OCI-LY1 (cell line): ENCODE measurements around the gene METRN.

Source experiments
- H2AFZ ChIP-seq: fragments of 200-600 bp; sonication (generic), shearing (Covaris generic); 2 replicates; pipeline ENCODE4 v1.6.0; 2014; ENCODE audit warnings: antibody characterized with exemption, mild to moderate bottlenecking, low read length
- H3F3A ChIP-seq: fragments of 200-600 bp; sonication (generic), shearing (Covaris generic); 2 replicates; pipeline ENCODE4 v1.6.0; 2014; ENCODE audit warnings: mild to moderate bottlenecking, antibody characterized with exemption, low read length, moderate library complexity; ENCODE audit not compliant: insufficient read depth
- H3K27ac ChIP-seq: fragments of 200-600 bp; sonication (generic); 2 replicates; pipeline ENCODE4 v1.5.1; 2014; ENCODE audit warnings: low read length, mixed run types, mild to moderate bottlenecking, low read depth; ENCODE audit not compliant: poor library complexity, severe bottlenecking
- H3K27me3 ChIP-seq: fragments of 200-600 bp; sonication (generic); 2 replicates; pipeline ENCODE4 v1.6.0; 2014; ENCODE audit warnings: antibody characterized with exemption, mild to moderate bottlenecking, low read length, moderate library complexity; ENCODE audit not compliant: insufficient read depth
- H3K36me3 ChIP-seq: fragments of 200-600 bp; sonication (generic); 2 replicates; pipeline ENCODE4 v1.6.1; 2014; ENCODE audit warnings: mild to moderate bottlenecking, antibody characterized with exemption, low read length, moderate library complexity, mixed read lengths; ENCODE audit not compliant: insufficient read depth
- H3K4me1 ChIP-seq: fragments of 200-600 bp; sonication (generic); 2 replicates; pipeline ENCODE4 v1.5.1; 2014; ENCODE audit warnings: mild to moderate bottlenecking, low read length, moderate library complexity; ENCODE audit not compliant: insufficient read depth, severe bottlenecking
- H3K4me2 ChIP-seq: fragments of 200-600 bp; sonication (generic), shearing (Covaris generic); 2 replicates; pipeline ENCODE4 v1.6.1; 2014; ENCODE audit warnings: low read length
- H3K4me3 ChIP-seq: fragments of 200-600 bp; sonication (generic); 2 replicates; pipeline ENCODE4 v1.5.1; 2014; ENCODE audit warnings: low read length, low read depth, mild to moderate bottlenecking, mixed read lengths; ENCODE audit not compliant: poor library complexity, severe bottlenecking
- H3K79me2 ChIP-seq: fragments of 200-600 bp; shearing (Covaris generic); 2 replicates; pipeline ENCODE4 v1.6.1; 2016; ENCODE audit warnings: mixed run types, low read length, mixed read lengths; ENCODE audit not compliant: insufficient read depth
- H3K9ac ChIP-seq: fragments of 200-600 bp; sonication (generic), shearing (Covaris generic); 2 replicates; pipeline ENCODE4 v1.6.1; 2014; ENCODE audit warnings: mild to moderate bottlenecking, low read length, mixed read lengths
- H3K9me2 ChIP-seq: fragments of 200-600 bp; sonication (generic), shearing (Covaris generic); 2 replicates; pipeline ENCODE4 v1.6.1; 2014; ENCODE audit warnings: low read depth, mild to moderate bottlenecking, low read length, mixed read lengths
- H3K9me3 ChIP-seq: fragments of 200-600 bp; shearing (Covaris generic); 2 replicates; pipeline ENCODE4 v1.6.1; 2014; ENCODE audit warnings: low read length, mixed read lengths
- H4K20me1 ChIP-seq: fragments of 200-600 bp; sonication (generic), shearing (Covaris generic); 2 replicates; pipeline ENCODE4 v1.6.0; 2016; ENCODE audit warnings: mild to moderate bottlenecking, low read length; ENCODE audit not compliant: insufficient read depth
- EZH2 ChIP-seq: fragments of 200-600 bp; sonication (generic), shearing (Covaris generic); IDR thresholded peaks from 2 replicates; pipeline ENCODE4 v1.8.0; 2017; ENCODE audit warnings: borderline replicate concordance, mixed run types, mild to moderate bottlenecking, antibody characterized with exemption, low read length, moderate library complexity, mixed read lengths
- TF ChIP-seq, protein P1 (sequence below): fragments of 200-600 bp; sonication (generic), shearing (Covaris generic); IDR thresholded peaks from 2 replicates; pipeline ENCODE4 v1.5.1; 2017; ENCODE audit warnings: mild to moderate bottlenecking, antibody characterized with exemption, low read length, moderate library complexity, mixed read lengths

Gene METRN

DNA sequence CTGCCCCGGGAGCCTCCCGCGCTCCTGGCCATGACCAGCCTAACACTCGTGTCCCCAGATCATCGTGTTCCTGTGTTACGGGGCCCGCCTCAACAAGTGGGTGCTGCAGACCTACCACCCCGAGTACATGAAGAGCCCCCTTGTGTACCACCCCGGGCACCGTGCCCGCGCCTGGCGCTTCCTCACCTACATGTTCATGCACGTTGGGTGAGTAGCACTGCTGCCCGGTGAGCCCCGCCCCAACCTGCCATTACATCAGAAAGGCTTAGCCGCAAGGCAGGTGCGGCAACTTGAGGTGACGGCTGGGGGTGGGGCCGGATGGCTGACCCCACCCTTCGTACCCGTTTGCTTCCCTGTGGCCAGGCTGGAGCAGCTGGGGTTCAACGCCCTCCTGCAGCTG is 38.0 kb upstream of the METRN start:
- Histone ChIP-seq H2AFZ (no peak overlapping the region), H3K9me2 (no peaks in the 10 kb centered on the region), H3K9ac (no peak overlapping the region), H3K27ac (no peak overlapping the region), H3K4me2 (peak overlapping the region; percentile 18; the same call in 1 of the 2 replicates), H4K20me1 (no peaks in the 10 kb centered on the region), H3K4me3 (no peak overlapping the region), H3K36me3 (peaks cover 37% of the 10 kb centered on the region), H3K27me3 (no peaks in the 10 kb centered on the region), H3K9me3 (no peaks in the 10 kb centered on the region), H3K4me1 (peaks cover 27% of the 10 kb centered on the region), H3K79me2 (0 out of 2 replicates have a peak, but pooled peaks cover 8% of the 10 kb centered on the region), H3F3A (no peaks in the 10 kb centered on the region)
- TF ChIP-seq, protein P1, sequence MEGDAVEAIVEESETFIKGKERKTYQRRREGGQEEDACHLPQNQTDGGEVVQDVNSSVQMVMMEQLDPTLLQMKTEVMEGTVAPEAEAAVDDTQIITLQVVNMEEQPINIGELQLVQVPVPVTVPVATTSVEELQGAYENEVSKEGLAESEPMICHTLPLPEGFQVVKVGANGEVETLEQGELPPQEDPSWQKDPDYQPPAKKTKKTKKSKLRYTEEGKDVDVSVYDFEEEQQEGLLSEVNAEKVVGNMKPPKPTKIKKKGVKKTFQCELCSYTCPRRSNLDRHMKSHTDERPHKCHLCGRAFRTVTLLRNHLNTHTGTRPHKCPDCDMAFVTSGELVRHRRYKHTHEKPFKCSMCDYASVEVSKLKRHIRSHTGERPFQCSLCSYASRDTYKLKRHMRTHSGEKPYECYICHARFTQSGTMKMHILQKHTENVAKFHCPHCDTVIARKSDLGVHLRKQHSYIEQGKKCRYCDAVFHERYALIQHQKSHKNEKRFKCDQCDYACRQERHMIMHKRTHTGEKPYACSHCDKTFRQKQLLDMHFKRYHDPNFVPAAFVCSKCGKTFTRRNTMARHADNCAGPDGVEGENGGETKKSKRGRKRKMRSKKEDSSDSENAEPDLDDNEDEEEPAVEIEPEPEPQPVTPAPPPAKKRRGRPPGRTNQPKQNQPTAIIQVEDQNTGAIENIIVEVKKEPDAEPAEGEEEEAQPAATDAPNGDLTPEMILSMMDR, result no peak
- no peak for TF ChIP-seq EZH2

DNA sequence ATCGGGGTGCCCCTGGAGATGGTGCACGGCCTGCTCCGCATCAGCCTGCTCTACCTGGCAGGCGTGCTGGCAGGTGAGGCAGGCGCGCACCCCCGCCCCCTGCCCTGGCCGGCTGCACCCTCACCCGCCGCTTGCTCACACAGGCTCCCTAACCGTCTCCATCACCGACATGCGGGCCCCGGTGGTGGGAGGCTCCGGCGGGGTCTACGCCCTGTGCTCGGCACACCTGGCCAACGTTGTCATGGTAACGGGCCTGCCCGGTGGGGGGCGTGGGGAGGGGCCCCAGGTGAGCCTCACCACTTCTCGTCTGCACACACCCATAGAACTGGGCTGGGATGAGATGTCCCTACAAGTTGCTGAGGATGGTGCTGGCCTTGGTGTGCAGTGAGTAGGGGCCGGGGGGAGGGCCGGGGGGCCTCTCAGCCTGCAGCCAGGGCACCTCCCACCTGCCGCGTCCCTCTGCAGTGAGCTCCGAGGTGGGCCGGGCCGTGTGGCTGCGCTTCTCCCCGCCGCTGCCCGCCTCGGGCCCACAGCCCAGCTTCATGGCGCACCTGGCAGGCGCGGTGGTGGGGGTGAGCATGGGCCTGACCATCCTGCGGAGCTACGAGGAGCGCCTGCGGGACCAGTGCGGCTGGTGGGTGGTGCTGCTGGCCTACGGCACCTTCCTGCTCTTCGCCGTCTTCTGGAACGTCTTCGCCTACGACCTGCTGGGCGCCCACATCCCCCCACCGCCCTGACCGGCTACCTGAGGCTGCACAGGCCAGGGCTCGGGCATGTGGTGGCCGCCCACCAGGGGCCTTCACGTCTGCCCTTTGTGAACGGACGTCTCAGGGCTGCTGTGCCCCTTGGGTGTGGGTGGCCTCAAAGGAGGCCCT is 37.4 kb upstream of the METRN start:
- Histone ChIP-seq H3F3A (no peaks in the 10 kb centered on the region), H3K9me3 (no peaks in the 10 kb centered on the region), H3K36me3 (peaks cover 37% of the 10 kb centered on the region), H3K9me2 (no peaks in the 10 kb centered on the region), H2AFZ (no peak overlapping the region), H4K20me1 (no peaks in the 10 kb centered on the region), H3K79me2 (0 out of 2 replicates have a peak, but pooled peaks cover 8% of the 10 kb centered on the region), H3K4me1 (peaks cover 33% of the 10 kb centered on the region), H3K4me3 (no peak overlapping the region), H3K9ac (no peak overlapping the region), H3K4me2 (peak overlapping the region; percentile 18; the same call in 1 of the 2 replicates), H3K27ac (no peak overlapping the region), H3K27me3 (no peaks in the 10 kb centered on the region)
- TF ChIP-seq, protein P1, result no peak
- no peak for TF ChIP-seq EZH2

DNA sequence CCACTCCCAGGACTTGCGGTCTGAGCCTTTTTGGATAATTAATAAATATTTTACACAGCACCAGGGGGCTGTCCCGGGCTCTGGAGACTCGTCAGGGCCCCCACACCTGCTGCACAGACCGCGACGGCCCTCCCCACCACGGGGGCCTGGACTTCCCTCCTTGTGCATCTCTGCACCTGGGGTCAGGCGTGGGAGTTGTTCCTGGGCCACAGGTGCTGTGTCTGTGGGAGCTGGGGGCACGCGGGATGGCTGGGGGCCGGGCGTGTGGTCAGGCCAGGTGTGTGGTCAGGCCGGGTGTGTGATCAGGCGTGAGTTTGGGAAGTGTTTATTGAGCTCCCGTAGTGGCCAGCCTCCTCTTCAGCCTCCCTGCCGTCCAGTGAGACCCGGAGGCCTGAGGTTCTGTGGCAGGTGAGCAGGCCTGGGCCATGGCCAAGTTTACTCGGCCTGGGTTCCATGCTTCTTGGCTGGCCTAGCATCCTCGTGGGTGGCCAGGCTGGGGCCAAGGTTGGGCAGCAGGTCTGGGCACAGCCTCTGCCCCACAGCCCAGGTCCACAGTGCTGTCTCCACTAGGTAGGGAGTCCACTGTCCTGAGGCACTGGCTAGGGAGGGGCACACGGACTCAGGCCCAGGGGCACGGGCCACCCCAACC is 36.6 kb upstream of the METRN start:
- no peaks in the 10 kb centered on the region for H4K20me1 ChIP-seq
- H3K4me2 ChIP-seq, result no peak overlapping the region
- H2AFZ ChIP-seq, result no peak overlapping the region
- H3K9me3 ChIP-seq, result no peaks in the 10 kb centered on the region
- no peak overlapping the region for H3K9ac ChIP-seq
- TF ChIP-seq, protein P1, result no peak
- TF ChIP-seq EZH2, result no peak
- no peaks in the 10 kb centered on the region for H3K27me3 ChIP-seq
- peak overlapping the region; percentile 27 for H3K27ac ChIP-seq
- no peaks in the 10 kb centered on the region for H3K9me2 ChIP-seq
- H3F3A ChIP-seq, result no peaks in the 10 kb centered on the region
- H3K79me2 ChIP-seq, result 0 out of 2 replicates have a peak, but pooled peaks cover 8% of the 10 kb centered on the region
- H3K4me1 ChIP-seq, result peaks cover 41% of the 10 kb centered on the region
- H3K4me3 ChIP-seq, result no peak overlapping the region
- peaks cover 37% of the 10 kb centered on the region for H3K36me3 ChIP-seq
